NCI-H82 treated with DMSO at 0.1 percent for 48 hours (cell line): ENCODE data around the gene LTBP3.

ENCODE experiments used
- DNase-seq: peaks from one replicate; lab custom pipeline; 2025; ENCODE audit not compliant: unreplicated experiment; lab: John Stamatoyannopoulos, UW

LTBP3 gene

GRCh38 chr11:65555693-65556231 is 2.4 kb downstream of the LTBP3 start:
- no peak for DNase-seq

GRCh38 chr11:65554842-65555430 is 3.2 kb downstream of the LTBP3 start:
- DNase-seq: no peak

- no peak for DNase-seq
Measured at GRCh38 chr11:65554057-65554818, 3.9 kb downstream of the LTBP3 start.

- DNase-seq: no peak
Measured at GRCh38 chr11:65553301-65554001, 4.7 kb downstream of the LTBP3 start.

GRCh38 chr11:65552388-65552951 is 5.7 kb downstream of the LTBP3 start:
- DNase-seq: peak; percentile 32

GRCh38 chr11:65551572-65552387 is 6.4 kb downstream of the LTBP3 start:
- no peak for DNase-seq

GRCh38 chr11:65549096-65549495 is 9.1 kb downstream of the LTBP3 start:
- DNase-seq: no peak

- no peak for DNase-seq
Measured at GRCh38 chr11:65548395-65548794, 9.8 kb downstream of the LTBP3 start.

- no peak for DNase-seq
Measured at GRCh38 chr11:65547446-65548125, 10.6 kb downstream of the LTBP3 start.

GRCh38 chr11:65546217-65546958 is 11.8 kb downstream of the LTBP3 start:
- peak; percentile 48 for DNase-seq

- DNase-seq: no peak
Measured at GRCh38 chr11:65545853-65546216, 12.3 kb downstream of the LTBP3 start.

GRCh38 chr11:65542738-65543390 is 15.3 kb downstream of the LTBP3 start:
- no peak for DNase-seq

- DNase-seq: no peak
Measured at GRCh38 chr11:65541093-65541982, 16.8 kb downstream of the LTBP3 start.

- DNase-seq: peak; percentile 19
Measured at GRCh38 chr11:65540290-65541092, 17.7 kb downstream of the LTBP3 start.

- no peak for DNase-seq
Measured at GRCh38 chr11:65539744-65540289, 18.3 kb downstream of the LTBP3 start.

GRCh38 chr11:65538915-65539743 is 19.0 kb downstream of the LTBP3 start:
- no peak for DNase-seq
